ENCODE data around the gene COG7.

DNA sequence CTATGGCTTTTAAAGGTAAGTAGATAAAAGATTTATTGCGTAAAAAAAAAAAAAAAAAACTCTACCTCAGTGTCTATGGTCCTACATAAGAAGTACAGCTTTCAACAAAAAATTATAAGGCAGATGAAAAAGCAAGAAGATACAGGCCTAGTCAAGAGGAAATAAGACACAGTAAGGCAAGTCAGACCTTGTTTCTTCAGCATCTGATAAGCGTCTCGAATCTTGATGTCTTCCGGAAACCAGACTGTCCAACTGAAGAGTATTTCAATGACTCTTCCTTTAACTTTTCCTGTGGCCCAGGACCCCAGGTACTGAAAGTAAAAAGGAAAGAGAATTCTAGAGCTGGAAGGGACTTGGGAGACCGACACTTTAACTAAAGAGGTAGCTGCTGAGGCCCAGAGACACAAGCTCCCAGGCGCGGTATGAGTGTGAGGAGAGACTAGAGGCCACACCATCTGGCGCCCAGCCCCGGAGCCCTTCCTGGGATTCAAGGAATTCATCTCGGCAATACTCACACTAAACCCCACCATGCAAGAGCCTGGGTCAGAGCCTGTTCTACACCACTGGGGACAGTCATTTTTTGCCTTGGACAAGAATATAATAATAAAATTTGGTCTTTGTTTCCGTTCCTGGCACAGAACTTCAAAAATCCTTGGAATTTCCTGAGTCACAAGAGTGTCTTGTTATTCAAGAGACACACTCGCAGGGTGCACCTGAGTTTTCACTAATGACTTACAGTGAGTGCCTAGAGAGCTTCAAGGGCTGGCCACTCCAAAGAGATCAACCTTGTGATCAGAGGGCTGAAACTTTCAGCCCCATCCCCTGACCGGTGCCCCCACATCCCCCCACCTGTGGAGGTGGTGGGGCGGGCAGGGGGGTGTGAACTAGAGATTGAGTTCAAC lies 38.8 kb upstream of the COG7 start:
- TF ChIP-seq, protein P1, sequence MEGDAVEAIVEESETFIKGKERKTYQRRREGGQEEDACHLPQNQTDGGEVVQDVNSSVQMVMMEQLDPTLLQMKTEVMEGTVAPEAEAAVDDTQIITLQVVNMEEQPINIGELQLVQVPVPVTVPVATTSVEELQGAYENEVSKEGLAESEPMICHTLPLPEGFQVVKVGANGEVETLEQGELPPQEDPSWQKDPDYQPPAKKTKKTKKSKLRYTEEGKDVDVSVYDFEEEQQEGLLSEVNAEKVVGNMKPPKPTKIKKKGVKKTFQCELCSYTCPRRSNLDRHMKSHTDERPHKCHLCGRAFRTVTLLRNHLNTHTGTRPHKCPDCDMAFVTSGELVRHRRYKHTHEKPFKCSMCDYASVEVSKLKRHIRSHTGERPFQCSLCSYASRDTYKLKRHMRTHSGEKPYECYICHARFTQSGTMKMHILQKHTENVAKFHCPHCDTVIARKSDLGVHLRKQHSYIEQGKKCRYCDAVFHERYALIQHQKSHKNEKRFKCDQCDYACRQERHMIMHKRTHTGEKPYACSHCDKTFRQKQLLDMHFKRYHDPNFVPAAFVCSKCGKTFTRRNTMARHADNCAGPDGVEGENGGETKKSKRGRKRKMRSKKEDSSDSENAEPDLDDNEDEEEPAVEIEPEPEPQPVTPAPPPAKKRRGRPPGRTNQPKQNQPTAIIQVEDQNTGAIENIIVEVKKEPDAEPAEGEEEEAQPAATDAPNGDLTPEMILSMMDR (IDR thresholded peaks at IDR 0.05) = no peak
- no peak for TF ChIP-seq ZFX (IDR thresholded peaks at IDR 0.05; ENCODE audit: borderline replicate concordance)

Measured in 22Rv1 (cell line).